DLD1 (cell line): Measurements from ENCODE around the gene CARD10.

ENCODE experiments used
- in situ Hi-C: cut with HindIII; loops from 2 replicates; pipeline ENCODE4 v1.10.0; 2017; ENCODE audit warnings: low sequenced_read_pairs

CARD10 gene

GRCh38 chr22:37504964-37505363 is 14.3 kb downstream of the CARD10 start:
- in situ Hi-C loops = no loop called here

- in situ Hi-C loops = no loop called here
Measured at GRCh38 chr22:37503850-37504249, 15.4 kb downstream of the CARD10 start.

GRCh38 chr22:37503183-37503683 is 16.0 kb downstream of the CARD10 start:
- in situ Hi-C loops = no loop called here

DNA sequence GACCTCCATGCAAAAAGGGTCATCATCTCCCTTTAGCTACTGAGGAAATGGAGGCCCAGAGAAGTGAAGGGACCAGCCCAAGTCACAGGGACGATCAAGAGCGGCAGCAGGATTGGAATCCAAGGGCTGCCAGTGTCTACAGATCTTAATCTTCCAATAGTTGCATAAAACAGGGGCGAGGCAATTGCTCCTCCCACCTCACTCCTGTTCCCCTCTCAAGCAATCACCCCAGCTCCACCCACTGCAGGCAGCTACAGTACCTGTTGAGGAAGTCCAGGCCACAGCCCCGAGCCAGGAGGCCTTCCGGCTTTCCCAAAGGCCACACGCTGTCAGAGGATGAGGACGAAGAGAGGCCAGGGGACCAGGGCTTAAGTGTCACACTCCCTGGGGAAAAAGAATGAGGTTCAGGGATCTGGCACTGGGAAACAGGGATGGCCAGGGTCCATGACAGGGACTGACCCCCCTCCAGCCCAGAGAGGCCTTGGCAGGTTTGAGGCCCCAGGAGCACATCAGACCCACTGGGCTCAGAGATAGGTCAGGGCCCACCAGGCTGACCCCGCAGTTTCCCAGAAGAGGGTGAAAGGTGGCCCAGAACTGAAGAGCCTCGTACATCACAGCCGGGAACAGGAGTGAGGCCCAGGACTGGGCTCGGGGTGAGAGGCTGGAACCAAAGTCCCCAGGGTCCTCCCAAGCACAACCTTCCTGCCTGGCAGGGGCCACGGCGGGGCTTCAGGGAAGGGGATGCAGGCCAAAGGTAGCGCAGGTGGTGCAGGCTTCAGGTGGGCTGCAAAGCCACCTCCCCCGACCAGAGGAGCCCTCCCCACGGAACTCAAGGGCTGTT is 16.7 kb downstream of the CARD10 start:
- in situ Hi-C loops = no loop called here

DNA sequence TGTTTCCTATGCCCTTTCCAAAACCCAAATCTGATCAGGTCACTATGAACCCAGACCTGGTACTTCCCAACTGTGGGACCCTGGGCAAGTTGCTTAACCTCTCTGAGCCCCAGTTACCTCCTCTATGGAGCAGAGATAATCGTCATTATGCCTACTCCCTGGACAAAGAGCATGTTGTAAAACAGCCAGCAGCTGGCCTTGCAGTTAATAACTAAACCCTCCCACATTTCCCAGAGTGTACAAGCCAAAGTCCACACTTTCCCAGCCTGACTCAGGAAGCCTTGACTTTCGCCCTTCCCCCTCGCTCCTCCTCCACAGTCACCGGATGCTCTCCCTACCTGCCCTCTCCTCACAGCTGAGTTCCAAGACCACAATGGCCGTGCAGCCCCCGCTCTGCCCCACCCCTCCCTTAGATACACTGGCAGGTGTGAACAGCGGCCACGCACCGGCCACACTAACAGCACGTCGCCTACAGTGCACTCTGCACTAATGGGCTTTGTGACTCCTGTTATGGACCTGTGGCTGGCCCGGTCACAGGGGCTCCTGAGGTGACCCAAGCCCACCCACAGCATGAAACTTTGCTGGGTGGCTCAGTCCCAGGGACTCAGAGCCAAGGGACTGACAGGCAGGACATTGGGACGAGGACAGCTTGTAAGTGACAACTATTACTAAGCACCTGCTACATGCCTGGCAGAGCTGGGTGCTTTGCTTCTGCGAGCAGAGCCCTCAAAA is 17.4 kb downstream of the CARD10 start:
- in situ Hi-C loops = no loop called here

DNA sequence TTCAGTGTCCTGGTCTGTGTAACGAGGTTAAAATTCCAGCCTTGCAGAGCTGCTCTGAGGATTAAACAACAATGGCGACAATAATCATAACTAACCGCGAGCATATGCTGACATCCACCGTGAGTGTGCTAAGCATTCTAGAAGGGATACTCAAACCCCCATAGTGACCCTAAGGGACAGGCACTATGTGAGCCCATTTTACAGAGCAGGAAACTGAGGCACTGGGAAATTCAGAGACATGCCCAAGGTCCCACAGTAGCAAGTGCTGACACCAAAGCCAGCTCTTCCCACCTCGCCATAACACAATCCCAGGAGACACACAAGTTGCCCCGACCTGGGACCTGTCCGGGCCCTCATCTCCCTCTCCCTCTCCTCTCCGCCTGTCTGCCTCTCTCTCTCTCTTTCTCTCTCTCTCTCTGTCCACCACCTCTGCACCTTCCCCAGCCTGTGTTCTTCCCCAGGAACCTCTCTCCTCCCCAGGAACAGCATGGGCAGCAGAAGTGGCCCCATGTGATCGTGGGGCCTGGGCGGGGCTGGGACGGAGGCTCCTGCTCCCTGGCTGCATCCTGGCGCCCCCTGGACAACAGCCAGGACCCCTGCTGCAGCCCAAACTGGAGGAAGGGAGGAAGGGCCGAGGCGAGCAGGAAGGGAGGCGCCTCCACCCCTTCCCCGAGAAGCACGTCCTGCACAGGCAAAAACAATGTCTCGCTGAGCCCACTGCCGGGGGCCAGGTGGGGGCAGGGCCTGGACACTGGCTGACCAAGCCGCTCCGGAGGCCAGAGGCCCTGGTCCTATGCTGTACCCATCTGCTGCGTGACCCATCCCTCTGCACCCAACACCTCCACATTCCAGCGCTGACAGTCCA is 18.2 kb downstream of the CARD10 start:
- in situ Hi-C loops = no loop called here

DNA sequence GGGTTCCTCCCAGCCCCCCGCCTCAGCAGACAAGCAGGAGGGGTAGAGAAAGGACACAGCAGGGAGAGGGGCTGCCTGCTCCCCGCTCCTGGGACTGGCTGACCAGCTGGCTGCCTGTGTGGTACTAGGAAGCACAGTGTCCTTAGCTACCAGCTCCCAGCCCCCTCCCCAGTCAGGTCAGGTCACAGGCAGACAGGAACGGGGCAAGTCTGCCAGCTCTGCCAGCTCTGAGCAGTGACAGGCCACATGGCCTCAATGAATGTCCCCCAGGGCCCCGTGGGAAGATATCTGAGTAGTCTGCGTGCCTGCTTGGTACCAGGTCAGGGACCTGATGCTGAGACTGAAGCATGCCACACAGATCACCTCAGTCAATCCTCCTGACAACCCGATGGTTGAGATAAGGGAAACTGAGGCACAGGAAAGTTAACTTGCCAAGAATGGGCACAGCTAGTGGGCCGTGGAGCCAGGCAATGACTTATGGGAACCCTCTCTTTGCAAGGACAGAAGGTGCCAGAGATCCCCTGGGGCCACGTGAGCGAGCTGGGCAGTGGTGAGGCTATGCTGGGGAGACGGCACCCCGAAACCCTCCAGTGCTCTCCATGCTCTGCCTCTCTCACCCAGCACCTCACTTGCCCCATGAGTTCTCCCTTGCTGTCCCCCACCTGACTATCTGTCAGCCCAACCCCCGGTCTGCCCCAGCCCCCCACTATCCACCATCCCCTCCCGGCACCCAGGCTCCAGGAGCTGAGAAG is 19.2 kb downstream of the CARD10 start:
- in situ Hi-C loops = no loop called here

- in situ Hi-C loops = no loop called here
Measured at GRCh38 chr22:37499027-37499707, 20.0 kb downstream of the CARD10 start.

DNA sequence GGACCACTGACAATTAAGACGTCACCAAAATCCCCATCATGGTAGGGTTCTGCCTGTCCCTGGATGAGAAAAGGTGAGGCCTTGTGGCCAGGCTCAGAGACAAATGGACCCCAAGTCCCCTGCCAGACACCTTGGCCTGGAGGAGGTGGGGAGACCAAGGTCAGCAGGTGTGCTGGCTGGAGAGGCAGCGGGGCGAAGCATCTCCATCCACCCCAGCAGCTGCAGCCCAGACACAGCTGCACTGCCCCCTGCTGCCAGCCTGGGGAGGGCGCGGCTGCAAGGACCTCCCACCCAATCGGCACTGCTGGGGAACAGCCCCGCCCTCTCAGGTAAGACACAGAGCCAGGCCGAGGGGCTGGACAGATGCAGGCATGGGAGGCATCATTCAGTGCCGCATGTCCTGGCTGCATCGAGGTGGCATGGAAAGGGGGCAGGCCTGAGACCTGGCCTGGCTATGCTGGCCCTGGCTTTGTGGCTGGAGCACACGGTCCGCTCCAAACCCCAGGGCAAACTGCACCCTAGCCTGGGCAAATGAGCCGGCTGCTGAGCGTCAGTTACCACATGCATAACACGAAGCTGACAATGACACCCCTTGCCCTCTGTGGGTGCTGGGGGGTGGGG is 20.8 kb downstream of the CARD10 start:
- in situ Hi-C loops = no loop called here

DNA sequence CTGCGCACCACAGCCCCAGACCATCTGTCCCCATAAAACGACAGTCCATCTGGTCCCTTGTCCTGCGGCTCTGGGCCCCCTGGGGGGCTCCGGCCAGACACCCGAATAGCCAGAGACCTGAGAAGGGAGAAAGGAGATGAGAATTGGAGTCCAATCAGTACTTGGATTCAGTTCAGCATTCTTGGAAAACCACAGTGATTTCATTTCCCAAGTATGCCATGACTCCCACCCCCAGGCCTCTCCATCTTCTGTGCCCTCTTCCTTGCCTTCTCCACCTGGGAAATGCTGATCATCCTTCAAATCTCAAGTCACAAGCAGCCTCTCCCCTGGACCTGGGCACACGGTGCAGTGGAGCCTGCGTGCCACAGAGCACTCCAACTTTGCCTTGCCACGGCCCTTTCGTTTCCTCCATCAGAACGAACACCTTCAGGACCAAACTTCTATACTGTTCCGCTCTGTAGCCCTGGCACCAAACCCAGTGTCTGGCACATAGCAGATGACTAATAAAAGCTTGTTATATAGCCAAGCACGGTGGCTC is 22.1 kb downstream of the CARD10 start:
- in situ Hi-C loops = no loop called here

DNA sequence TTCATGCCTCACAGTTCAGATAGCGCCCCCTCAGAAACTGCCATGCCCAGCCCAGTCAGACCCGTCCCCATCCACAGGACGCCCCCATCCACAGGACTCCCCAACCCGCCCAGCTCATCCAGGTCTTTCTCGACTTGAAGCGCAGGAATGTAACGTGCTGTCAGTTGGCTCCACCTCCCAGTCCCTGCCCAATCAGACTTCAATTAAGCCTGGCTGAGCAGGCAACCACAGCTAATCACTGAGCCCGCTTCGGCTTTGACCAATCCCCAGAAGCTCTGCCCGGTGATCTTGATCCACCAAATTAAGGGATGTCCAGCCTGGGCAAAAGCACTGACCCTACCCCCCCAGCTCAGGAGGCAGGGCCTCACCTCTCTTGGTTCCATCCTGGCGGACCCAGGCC is 22.6 kb downstream of the CARD10 start:
- in situ Hi-C loops = no loop called here

- in situ Hi-C loops = no loop called here
Measured at GRCh38 chr22:37493979-37494378, 25.2 kb downstream of the CARD10 start.

DNA sequence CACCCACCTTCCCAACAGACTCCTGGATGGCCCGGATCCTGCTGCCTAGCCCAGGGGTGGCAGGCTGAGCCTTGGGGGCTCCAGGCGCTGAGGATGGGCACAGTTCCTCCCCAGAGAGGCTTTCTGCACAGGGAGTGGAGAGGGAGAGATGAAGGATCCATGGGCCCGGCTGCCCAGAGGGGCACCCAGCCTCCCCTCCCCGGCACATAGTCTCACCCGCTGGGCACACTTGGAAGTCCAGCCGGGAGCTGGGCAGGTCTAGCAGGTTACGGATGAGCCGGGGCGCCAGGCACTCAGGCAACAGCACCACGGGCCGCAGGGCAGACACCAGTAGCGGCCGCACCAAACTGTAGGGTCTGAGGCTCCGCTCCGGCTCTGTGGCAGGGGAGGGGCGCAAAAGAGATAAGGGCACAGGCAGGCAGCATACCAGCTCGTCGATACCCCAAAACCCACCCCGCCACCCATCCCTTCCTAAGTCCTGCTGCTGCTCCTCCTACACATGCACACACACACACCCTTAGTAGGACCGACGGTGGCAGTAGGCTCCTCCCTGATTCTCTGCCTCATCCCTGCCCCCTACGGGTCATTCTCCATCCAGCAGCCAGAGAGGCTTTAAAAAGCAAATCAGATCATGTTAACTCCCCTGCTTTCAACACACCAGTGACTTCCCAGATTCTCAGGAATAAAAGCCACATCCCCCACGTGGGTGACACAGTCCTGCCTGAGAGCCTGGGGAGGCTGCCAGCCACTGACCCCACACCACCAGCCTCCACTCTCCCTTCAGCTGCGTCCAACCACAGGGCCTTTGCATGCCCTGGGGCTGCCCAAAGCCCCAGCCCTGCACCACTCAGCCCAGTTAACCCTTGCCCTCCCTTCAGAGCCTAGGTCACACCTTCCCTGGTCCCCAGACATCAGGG is 26.5 kb downstream of the CARD10 start:
- in situ Hi-C loops = no loop called here

DNA sequence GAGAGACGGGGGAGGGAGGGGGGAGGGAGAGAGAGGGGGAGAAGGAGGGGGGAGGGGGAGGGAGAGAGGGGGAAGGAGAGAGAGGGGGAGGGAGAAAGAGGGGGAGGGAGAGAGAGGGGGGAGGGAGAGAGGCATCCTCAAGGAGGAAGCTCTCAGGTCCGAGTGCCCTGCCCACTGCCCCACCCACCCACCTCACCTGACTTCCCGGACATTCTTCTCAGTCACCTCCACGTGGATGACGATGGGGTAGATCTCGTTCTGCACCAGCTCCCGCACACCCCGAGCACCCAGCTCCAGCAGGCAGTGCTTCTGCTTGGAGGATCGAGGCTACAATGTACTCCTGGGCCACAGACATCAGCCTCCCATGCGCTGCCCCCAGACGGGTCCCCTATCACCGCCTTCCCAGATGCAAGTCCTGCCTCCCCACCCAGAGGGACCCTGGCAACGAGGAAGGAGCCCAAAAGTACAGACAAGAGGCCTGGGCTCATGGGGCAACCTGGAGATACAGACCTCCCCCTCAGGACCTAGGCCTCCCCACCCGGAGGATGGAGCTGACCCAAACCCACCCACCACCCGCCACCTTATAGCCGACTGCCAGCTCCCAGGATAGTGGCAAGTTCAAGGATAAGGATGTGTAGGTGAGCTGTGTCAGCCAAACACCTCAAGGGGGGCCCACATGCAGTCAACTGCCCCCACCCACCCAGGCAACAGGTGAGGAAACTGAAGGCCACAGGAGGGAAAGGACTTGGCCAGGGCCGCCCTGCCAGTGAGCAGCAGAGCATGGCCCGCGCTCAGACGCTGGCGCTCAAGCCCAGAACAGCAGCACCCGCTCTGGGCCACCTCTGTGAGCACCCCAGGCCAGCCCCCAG is 27.4 kb downstream of the CARD10 start:
- in situ Hi-C loops = no loop called here

- in situ Hi-C loops = no loop called here
Measured at GRCh38 chr22:37491106-37491505, 28.1 kb downstream of the CARD10 start.

DNA sequence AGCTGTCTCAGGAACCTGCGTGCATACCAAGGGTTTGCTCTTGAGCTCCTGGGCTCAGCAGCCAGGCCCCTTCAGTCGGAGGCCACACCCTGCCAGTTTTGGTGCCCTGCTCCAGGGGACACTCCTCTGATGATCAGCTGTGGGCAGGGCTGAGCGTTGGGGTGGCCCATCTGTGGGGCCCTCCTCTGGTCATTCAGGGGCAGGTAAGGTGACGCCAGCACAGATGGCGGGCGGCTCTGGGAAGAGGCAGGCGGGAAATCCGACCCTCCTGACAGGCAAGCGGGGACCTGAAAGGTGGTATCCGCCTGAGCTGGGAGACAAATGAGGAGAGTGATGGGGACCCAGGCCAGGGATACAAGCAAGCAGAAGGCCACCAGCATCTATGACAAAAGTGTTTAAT is 29.2 kb downstream of the CARD10 start:
- in situ Hi-C loops = no loop called here
